GM19099 (cell line): ENCODE results near the gene HLF.

Experiments
- POLR2A ChIP-seq: IDR thresholded peaks from 3 replicates; pipeline ENCODE4 v1.6.1; 2011; ENCODE audit warnings: low read depth; ENCODE audit not compliant: insufficient read length; ENCODE audit errors: extremely low read depth

The HLF gene

GRCh38 chr17:55300479-55301290, 35.9 kb downstream of the HLF start:
- TF ChIP-seq POLR2A, result no peak

- TF ChIP-seq POLR2A, result no peak
These were observed 37.0 kb downstream of the HLF start for GRCh38 chr17:55301521-55302406.

DNA sequence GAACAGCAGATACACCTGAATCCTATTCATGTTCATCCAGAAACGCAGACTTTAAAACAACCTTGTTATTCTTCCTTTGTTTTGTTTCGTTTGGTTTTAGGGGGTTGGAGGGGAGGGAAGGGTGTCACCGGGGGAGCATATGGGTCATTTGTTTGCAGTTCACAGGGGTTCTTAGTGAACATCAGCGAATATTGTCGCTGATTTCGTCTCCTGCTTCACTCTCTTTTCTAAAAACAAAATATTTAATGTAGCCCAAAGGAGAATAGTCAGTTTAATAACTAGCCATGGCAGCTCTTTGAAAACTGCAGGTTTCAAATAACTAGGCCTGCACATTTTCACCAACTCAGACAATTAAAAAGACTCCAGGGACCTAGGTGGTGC, 37.6 kb downstream of the HLF start:
- TF ChIP-seq POLR2A, result no peak

DNA sequence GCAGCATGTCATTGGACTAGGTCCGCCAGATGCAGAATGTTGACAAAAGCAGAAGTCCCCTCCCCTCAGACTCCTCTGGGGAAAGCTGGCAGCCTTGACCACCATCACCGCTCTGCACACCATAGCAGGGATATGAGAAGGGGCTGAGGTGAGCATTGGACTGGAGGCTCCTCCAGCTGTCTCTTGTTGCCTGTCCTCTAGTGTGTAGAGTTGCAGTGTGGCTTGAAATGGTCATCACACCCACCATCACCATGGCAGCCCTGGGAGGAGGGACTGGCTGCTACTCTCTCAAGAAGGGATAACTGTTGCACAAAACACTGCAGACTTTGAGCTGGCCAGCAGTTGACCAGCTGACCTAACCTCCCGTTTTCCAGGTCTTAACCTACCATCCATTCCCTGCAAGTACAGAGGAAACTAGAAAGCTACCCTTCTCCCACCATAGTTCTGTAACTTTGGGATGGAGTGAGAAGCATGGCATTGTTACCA, 38.3 kb downstream of the HLF start:
- TF ChIP-seq POLR2A, result no peak

GRCh38 chr17:55303701-55304145, 39.0 kb downstream of the HLF start:
- TF ChIP-seq POLR2A, result no peak

DNA sequence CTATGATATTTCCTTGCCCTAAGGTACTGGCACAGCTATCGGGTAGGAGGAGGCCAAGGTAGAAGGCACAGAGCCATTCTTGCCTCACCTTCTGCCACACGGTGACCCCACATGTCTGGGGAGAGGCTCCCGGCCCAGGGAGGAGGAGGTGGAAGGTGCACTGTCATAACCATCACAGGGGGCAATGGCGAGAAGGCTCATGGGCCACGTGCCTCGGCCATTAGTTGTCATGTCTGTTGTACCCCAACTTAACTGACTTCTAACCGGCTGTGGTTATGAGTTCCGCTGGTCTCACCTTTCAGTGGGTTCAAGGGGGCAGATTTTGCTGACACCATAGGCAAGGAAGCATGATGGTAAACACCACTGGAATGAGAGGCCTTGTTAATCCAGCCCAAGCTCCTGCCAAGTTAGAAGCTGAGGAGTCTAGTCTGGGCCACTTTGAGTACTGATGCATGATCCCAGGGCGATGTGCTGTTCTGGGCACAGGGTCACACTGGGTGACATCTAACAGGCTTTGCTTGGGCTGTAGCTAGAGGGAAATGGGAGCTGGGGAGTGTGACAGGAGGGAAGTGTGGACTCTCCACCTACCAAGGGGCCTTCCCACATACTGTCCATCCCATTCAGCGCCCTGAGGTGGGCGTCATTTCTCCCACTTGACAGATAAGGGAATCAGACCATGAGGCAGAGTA, 39.6 kb downstream of the HLF start:
- TF ChIP-seq POLR2A, result no peak

DNA sequence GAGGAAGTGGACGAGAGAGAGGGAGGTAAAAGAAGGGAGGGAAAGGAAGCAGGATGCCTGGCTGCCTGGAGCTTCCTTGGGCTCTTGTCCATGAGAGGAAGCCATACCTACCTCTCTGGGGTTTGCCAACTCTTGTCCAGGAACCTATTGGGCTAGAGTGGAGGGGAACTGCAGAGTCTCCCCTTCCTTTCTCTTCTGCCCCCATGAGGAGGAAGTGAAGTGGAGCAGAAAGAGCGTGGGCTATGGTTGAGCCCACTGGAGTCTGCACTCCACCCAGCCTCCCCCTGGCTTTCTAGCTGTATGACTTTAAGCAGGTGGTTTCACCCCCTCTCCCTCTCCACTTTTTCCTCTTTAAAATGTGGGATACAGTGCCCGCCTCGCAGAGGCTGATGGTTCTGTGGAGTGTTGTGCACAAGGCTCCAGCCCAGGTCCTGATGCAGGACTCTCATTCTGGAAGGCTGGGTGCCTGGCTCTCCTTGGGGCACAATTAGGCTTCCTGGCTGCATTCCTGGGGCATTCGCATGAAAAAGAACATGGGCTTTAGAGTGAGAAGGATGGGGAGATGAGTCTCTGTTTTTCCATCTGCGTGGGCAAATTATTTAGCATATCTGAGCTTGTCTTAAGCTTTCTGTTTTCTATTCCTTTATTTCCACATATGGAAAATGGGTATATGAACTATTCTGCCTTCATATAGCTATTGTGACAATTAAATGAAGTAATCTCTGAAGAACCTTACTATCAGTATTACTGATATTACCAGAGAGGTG, 40.7 kb downstream of the HLF start:
- TF ChIP-seq POLR2A, result no peak

DNA sequence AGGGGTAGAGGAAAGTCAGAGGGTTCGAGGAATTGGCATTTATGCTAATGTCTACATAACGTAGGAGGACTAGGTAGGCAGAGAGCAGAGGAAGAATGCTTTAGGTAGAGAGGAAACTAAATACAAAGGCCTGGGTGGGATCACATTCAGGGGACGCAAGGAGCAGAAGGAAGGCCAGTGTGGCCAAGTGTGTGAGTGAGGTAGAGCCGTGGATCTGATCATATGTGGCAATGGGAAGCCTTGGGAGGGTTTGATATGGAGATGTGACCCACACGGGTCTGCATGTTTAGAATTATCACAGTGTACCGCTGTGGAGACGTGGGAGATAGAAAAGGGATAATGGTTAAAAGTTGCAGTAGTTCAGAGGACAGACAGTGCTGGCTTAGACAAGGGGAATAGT, 43.1 kb downstream of the HLF start:
- no peak for TF ChIP-seq POLR2A

DNA sequence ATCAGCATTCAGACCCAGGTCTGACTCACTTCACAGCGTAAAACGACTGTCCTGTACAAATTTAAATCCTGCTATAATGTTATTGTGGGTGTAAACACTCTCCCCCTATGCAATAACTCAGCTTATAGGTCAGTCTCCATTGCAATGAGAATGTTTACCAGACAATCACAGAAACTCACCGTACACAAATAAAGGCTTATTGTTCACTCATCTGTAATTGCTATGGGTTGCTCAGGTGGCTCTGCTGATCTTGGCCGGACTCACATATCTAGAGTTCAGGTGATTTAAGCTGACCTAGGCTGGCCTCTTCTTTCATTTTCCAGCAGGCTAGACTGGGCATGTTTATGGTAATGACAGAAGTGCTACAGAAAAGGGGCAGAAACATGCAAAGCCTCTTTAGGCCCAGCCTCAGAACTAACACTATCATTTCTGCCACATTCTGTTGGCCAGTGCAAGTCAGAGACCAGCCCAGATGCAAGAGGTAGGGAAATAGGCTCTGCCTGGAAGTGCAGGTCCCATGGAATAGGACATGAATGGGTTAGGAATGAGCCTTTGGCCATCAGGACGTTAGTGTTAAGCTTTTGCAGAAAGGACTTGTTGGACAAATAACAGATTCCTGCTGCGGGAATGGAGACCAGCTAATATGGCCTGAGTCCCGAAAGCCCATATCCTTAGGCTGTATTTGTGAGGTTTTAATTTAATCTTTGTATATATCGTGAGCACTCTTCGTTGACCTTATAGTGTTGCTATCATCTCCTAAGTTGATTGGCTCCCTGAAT, 44.0 kb downstream of the HLF start:
- TF ChIP-seq POLR2A, result no peak

DNA sequence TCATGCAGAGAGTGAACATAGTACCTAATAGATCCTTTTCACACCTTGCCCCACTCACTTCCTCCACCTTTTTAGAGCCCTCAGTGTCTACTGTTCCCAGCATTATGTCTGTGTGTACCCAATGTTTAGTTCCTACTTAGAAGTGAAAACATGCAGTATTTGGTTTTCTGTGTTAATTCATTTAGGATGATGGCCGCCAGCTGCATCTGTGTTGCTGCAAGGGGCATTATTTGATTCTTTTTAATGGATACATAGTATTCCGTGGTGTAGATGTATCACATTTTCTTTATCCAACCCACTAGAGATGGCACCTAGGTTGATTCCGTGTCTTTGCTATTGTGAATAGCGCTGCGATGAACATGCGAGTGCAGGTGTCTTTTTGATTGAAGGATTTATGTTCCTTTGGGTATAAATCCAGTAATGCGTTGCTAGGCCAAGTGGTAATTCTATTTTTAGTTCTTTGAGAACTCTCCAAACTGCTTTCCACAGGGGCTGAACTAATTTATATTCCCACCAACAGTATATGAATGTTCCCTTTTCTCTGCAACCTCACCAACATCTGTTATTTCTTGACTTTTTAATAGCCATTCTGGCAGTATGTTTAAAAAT, 47.1 kb downstream of the HLF start:
- TF ChIP-seq POLR2A, result no peak

- TF ChIP-seq POLR2A, result no peak
These were observed 48.1 kb downstream of the HLF start for GRCh38 chr17:55312852-55313251.

DNA sequence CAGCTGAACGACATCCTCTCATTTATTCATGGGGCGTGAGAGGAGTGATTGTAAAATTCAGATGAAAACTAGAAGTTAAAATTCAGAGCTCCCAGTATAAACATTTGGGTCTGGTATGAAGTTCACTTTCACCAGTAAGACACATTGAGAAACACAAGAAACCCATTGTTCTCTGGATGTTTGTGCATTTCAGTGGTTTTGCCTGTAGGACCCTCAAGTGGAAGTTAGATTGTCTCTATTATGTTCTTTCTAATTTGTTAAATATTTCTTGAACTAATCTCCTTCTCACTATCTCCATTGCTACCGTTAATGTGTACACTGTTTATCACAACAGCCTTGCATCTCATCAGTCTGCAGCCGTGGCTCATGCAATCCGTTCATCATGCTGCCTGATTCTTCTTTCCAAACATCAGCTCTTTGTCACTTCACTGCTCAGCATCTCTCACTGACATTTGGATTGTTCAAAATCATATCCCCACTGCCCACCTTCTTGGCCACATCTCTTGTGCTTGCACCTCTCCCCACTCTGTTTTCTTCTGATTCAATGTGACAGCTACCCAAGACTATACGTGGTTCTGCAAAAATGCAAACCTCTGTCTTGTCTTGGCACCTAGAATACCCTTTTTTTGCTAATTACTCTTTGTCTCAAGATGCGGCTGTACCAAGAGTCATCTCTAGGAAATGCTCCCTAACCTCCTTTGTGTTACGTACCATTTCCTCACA, 49.5 kb downstream of the HLF start:
- TF ChIP-seq POLR2A, result no peak
